H1 (cell line): ENCODE data around the gene OBSCN. TPM values are rescaled to one million over a fixed set of nuclear protein-coding genes. Genes with fewer than 3 reads are reported as not detected.

Source experiments
- CTCF ChIA-PET: fragments of 300-600 bp; sonication (Branson Sonifier 250); formaldehyde crosslinking; loops from one replicate; lab custom pipeline; 2021; ENCODE audit not compliant: partially characterized antibody; lab: Charles Lee
- POLR2A ChIA-PET: fragments of 300-600 bp; sonication (Branson Sonifier 250); formaldehyde crosslinking; loops from one replicate; lab custom pipeline; 2021; ENCODE audit warnings: inconsistent platforms; ENCODE audit not compliant: partially characterized antibody; lab: Charles Lee
- DNase-seq, 2 experiments: peaks; one replicate each; pipeline versions ENCODE4 v3.0.0 to v3.0.0-alpha.2; 2010 to 2022; ENCODE audit warnings: low spot score in 2 of 2, low read depth in 1 of 2, mixed read lengths in 1 of 2
- FAIRE-seq: peaks from 2 replicates; lab custom pipeline; 2011; peaks lifted over from hg19 to GRCh38; lab: Jason Lieb, UNC
- H2AFZ ChIP-seq: 2 replicates; pipeline ENCODE4 v1.8.1; 2012; ENCODE audit warnings: low read length, inconsistent platforms
- H2AK5ac ChIP-seq: 2 replicates; pipeline ENCODE4 v1.6.1; 2013; ENCODE audit warnings: low read depth, low read length
- H2BK120ac ChIP-seq: replicated peaks from 2 replicates; pipeline ENCODE3; 2013; ENCODE audit warnings: low read depth, low read length, inconsistent platforms
- H2BK12ac ChIP-seq: 2 replicates; pipeline ENCODE4 v1.6.1; 2013; ENCODE audit warnings: low read depth, low read length
- H2BK15ac ChIP-seq: 2 replicates; pipeline ENCODE4 v1.6.1; 2013; ENCODE audit warnings: low read length
- H2BK20ac ChIP-seq: 2 replicates; pipeline ENCODE4 v1.6.1; 2013; ENCODE audit warnings: low read length
- H2BK5ac ChIP-seq: 2 replicates; pipeline ENCODE4 v1.6.1; 2013; ENCODE audit warnings: low read depth, low read length
- H3K14ac ChIP-seq: 2 replicates; pipeline ENCODE4 v1.6.1; 2013; ENCODE audit warnings: inconsistent platforms; ENCODE audit not compliant: insufficient read length
- H3K18ac ChIP-seq: 2 replicates; pipeline ENCODE4 v1.6.1; 2013; ENCODE audit warnings: low read length; ENCODE audit errors: extremely low read depth
- H3K23ac ChIP-seq: 2 replicates; pipeline ENCODE4 v1.6.1; 2013; ENCODE audit warnings: inconsistent platforms; ENCODE audit not compliant: insufficient read length
- H3K23me2 ChIP-seq: 2 replicates; pipeline ENCODE4 v1.6.1; 2013; ENCODE audit warnings: low read depth, low read length
- H3K27ac ChIP-seq: 2 replicates; pipeline ENCODE4 v1.6.1; 2011; ENCODE audit warnings: low read depth, low read length, inconsistent platforms
- H3K27me3 ChIP-seq, 4 experiments: replicated peaks in 1 of 4; 1 replicate in 1 of 4; 2 replicates in 3 of 4; pipeline versions ENCODE4 v1.6.1 to v1.8.1; 2011 to 2013; ENCODE audit warnings: low read length in 3 of 4, mild to moderate bottlenecking in 3 of 4, inconsistent platforms in 2 of 4, mixed read lengths in 2 of 4, moderate library complexity in 1 of 4; ENCODE audit not compliant: control insufficient read depth in 3 of 4, insufficient read depth in 3 of 4; ENCODE audit errors: extremely low read depth in 1 of 4
- H3K36me3 ChIP-seq, 4 experiments: 2 replicates each; pipeline versions ENCODE4 v1.6.1 to v1.8.1; 2011 to 2013; ENCODE audit warnings: mild to moderate bottlenecking in 4 of 4, low read length in 3 of 4, moderate library complexity in 2 of 4, control low read depth in 1 of 4, inconsistent platforms in 1 of 4; ENCODE audit not compliant: insufficient read depth in 4 of 4, control insufficient read depth in 2 of 4
- H3K4ac ChIP-seq: replicated peaks from 2 replicates; pipeline ENCODE3; 2013; ENCODE audit warnings: low read length, low read depth, mixed read lengths, inconsistent platforms; ENCODE audit not compliant: insufficient read length
- H3K4me1 ChIP-seq, 4 experiments: replicated peaks in 1 of 4; 1 replicate in 1 of 4; 2 replicates in 3 of 4; pipeline versions ENCODE4 v1.6.1 to v1.8.1; 2011 to 2013; ENCODE audit warnings: low read length in 3 of 4, inconsistent platforms in 2 of 4, mixed read lengths in 1 of 4; ENCODE audit not compliant: insufficient read depth in 4 of 4, control insufficient read depth in 3 of 4
- H3K4me2 ChIP-seq, 2 experiments: 2 replicates each; pipeline versions ENCODE4 v1.6.1 to v1.8.1; 2011 to 2013; ENCODE audit warnings: low read depth in 2 of 2, low read length in 2 of 2, control low read depth in 1 of 2, inconsistent platforms in 1 of 2, mild to moderate bottlenecking in 1 of 2; ENCODE audit not compliant: insufficient read depth in 1 of 2
- H3K4me3 ChIP-seq, 4 experiments: fragments of 200-600, 300-600 bp in 1 of 4; sonication (generic), shearing (Covaris generic), sonication (Bioruptor Twin) in 1 of 4; 2 replicates each; pipeline versions ENCODE4 v1.5.1 to v1.8.1; 2011 to 2016; ENCODE audit warnings: low read length in 4 of 4, low read depth in 3 of 4, control low read depth in 2 of 4, inconsistent platforms in 2 of 4, mild to moderate bottlenecking in 2 of 4, mixed read lengths in 1 of 4, moderate library complexity in 1 of 4; ENCODE audit not compliant: insufficient read depth in 2 of 4; ENCODE audit errors: extremely low read depth in 1 of 4
- H3K56ac ChIP-seq: replicated peaks from 2 replicates; pipeline ENCODE3; 2013; ENCODE audit warnings: low read depth, mild to moderate bottlenecking, mixed read lengths, low read length, inconsistent platforms; ENCODE audit not compliant: insufficient read length
- H3K79me1 ChIP-seq: 2 replicates; pipeline ENCODE4 v1.6.1; 2013; ENCODE audit warnings: low read depth, low read length, control low read depth
- H3K79me2 ChIP-seq, 2 experiments: 2 replicates each; pipeline versions ENCODE4 v1.6.1 to v1.8.1; 2012 to 2013; ENCODE audit warnings: low read length in 2 of 2, mild to moderate bottlenecking in 2 of 2, inconsistent platforms in 1 of 2; ENCODE audit not compliant: insufficient read depth in 2 of 2, control insufficient read depth in 1 of 2
- H3K9ac ChIP-seq, 4 experiments: replicated peaks in 1 of 4; 1 replicate in 1 of 4; 2 replicates in 3 of 4; pipeline versions ENCODE4 v1.6.1 to v1.8.1; 2011 to 2013; ENCODE audit warnings: low read depth in 3 of 4, low read length in 3 of 4, control low read depth in 2 of 4, mild to moderate bottlenecking in 2 of 4, moderate library complexity in 2 of 4, inconsistent platforms in 1 of 4; ENCODE audit errors: extremely low read depth in 1 of 4
- H3K9me3 ChIP-seq, 2 experiments: 2 replicates each; pipeline versions ENCODE4 v1.6.1 to v1.8.1; 2012 to 2013; ENCODE audit warnings: mild to moderate bottlenecking in 2 of 2, moderate library complexity in 2 of 2, control low read depth in 1 of 2, inconsistent platforms in 1 of 2, low read depth in 1 of 2, low read length in 1 of 2, mixed read lengths in 1 of 2; ENCODE audit not compliant: insufficient read depth in 2 of 2
- H4K20me1 ChIP-seq, 2 experiments: replicated peaks in 1 of 2; 2 replicates each; pipeline versions ENCODE3 to v1.8.1; 2011 to 2013; ENCODE audit warnings: inconsistent platforms in 2 of 2, low read length in 2 of 2, mild to moderate bottlenecking in 1 of 2; ENCODE audit not compliant: insufficient read depth in 2 of 2, control insufficient read depth in 1 of 2
- H4K5ac ChIP-seq: 2 replicates; pipeline ENCODE4 v1.6.1; 2013; ENCODE audit warnings: low read length, low read depth, mixed read lengths, inconsistent platforms; ENCODE audit not compliant: insufficient read length
- H4K8ac ChIP-seq: 2 replicates; pipeline ENCODE4 v1.8.0; 2013; ENCODE audit warnings: mild to moderate bottlenecking, moderate library complexity, low read length, inconsistent platforms; ENCODE audit not compliant: insufficient read depth; ENCODE audit errors: extremely low read depth
- H4K91ac ChIP-seq: replicated peaks from 2 replicates; pipeline ENCODE3; 2013; ENCODE audit warnings: low read length, mixed read lengths, inconsistent platforms; ENCODE audit not compliant: insufficient read length
- ASH2L ChIP-seq: fragments of 200-600, 300-600 bp; sonication (generic); IDR thresholded peaks from one replicate; pipeline ENCODE4 v1.7.1; 2017; ENCODE audit warnings: low read length
- CHD1 ChIP-seq: IDR thresholded peaks from 2 replicates; pipeline ENCODE4 v1.6.1; 2012; ENCODE audit warnings: low read depth, low read length, improper control_type of control experiment
- CREB1 ChIP-seq: IDR thresholded peaks from 2 replicates; pipeline ENCODE4 v1.6.1; 2012; ENCODE audit warnings: inconsistent platforms
- GTF2F1 ChIP-seq: IDR thresholded peaks from 2 replicates; pipeline ENCODE4 v1.6.1; 2012; ENCODE audit warnings: low read depth, low read length, improper control_type of control experiment, borderline replicate concordance
- HDAC2 ChIP-seq, 2 experiments: fragments of 300-600 bp in 1 of 2; sonication (generic) in 1 of 2; IDR thresholded peaks; 2 replicates each; pipeline ENCODE4 v1.6.1; 2011 to 2012; ENCODE audit warnings: low read depth in 2 of 2, low read length in 2 of 2, mild to moderate bottlenecking in 2 of 2, moderate library complexity in 2 of 2, borderline replicate concordance in 1 of 2, inconsistent platforms in 1 of 2
- NANOG ChIP-seq: IDR thresholded peaks from 2 replicates; pipeline ENCODE4 v1.6.1; 2011; ENCODE audit warnings: low read length, low read depth, mild to moderate bottlenecking, inconsistent platforms; ENCODE audit not compliant: insufficient read depth, poor library complexity, severe bottlenecking
- SIN3A ChIP-seq, 2 experiments: IDR thresholded peaks in 1 of 2; conservative IDR thresholded peaks in 1 of 2; 2 replicates each; pipeline ENCODE4 v1.6.1; 2011 to 2012; ENCODE audit warnings: low read length in 2 of 2, improper control_type of control experiment in 1 of 2, low read depth in 1 of 2, mild to moderate bottlenecking in 1 of 2
- SIRT6 ChIP-seq: IDR thresholded peaks from one replicate; pipeline ENCODE4 v1.7.1; 2012; ENCODE audit warnings: low read length, inconsistent platforms
- SP4 ChIP-seq: IDR thresholded peaks from 2 replicates; pipeline ENCODE4 v1.6.1; 2012; ENCODE audit warnings: low read length, inconsistent platforms
- SRF ChIP-seq: IDR thresholded peaks from 2 replicates; pipeline ENCODE4 v1.6.1; 2011; ENCODE audit warnings: mild to moderate bottlenecking, low read depth, low read length, moderate library complexity
- YY1 ChIP-seq: IDR thresholded peaks from 2 replicates; pipeline ENCODE4 v1.6.1; 2011; ENCODE audit warnings: low read depth, mild to moderate bottlenecking, low read length
- WGBS, 2 experiments: shearing (Covaris generic) in 1 of 2; methylation state at CpG; one replicate each; pipeline versions ENCODE4 v1.1.6 to v1.1.7; 2013 to 2015; ENCODE audit warnings: low lambda C conversion rate in 2 of 2, mixed read lengths in 2 of 2, inconsistent platforms in 1 of 2, low coverage in 1 of 2, missing lambda C conversion rate in 1 of 2; ENCODE audit not compliant: insufficient replicate concordance in 2 of 2, insufficient coverage in 1 of 2, insufficient read length in 1 of 2; ENCODE audit errors: extremely low coverage in 1 of 2, missing lambda C conversion rate in 1 of 2; 5-methylcytosine and 5-hydroxymethylcytosine counted together
- polyA plus RNA-seq, 7 experiments: library from polyadenylated mRNA; depleted of rRNA in 3 of 7; stranded (reverse) in 5 of 7; unstranded in 2 of 7; fragments of >200 nt in 5 of 7; fragments of 200-250 nt in 2 of 7; gene quantifications; 1 replicate in 5 of 7; 2 replicates in 1 of 7; 4 replicates in 1 of 7; pipeline versions ENCODE4 v1.2.1 to v1.2.3, GENCODE V29; 2011 to 2013; ENCODE audit warnings: missing spikeins in 2 of 7, mixed read lengths in 2 of 7
- total RNA-seq: library from RNA; stranded (reverse); fragmentation: NEBNext Ultra II Directional; extraction: Animal tissue kit (Norgen Biotek cat#: 25700); gene quantifications from 2 replicates; pipeline ENCODE4 v1.2.1, GENCODE V29; 2021
- TF ChIP-seq, protein P1 (sequence below): IDR thresholded peaks from 2 replicates; pipeline ENCODE4 v1.6.1; 2011; ENCODE audit warnings: low read length, improper control_type of control experiment

OBSCN gene
- total and polyA plus RNA-seq, 2 of the 8 experiments (the other 6 are each of a cell fraction or from before 2014, with no cell fraction given), result 7.5 to 28.4 TPM

DNA sequence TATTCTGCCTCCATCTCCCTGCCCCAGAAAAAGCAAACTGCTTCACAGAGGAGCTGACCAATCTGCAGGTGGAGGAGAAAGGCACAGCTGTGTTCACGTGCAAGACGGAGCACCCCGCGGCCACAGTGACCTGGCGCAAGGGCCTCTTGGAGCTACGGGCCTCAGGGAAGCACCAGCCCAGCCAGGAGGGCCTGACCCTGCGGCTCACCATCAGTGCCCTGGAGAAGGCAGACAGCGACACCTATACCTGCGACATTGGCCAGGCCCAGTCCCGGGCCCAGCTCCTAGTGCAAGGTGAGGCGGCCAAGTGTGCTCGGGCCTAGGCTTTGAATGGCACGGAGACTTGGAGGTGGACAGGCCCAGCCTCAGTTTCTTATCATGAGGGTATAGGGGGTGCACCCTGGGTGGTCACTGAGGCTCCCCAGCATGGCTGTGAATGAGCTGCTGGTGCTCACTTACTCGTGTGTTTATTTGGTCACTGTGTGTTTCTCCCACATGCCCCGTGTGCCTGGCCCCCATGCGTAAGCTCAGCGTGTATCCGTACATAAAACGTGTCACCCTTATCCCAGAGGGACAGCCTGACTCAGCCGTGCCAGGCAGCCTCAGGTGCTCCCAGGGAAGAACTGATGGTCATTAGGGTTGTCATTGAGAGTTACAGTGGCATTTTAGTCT lies 75.8 kb downstream of the OBSCN start:
- no peak overlapping the region; the same call in 1 of the 2 replicates for H4K8ac ChIP-seq
- no peaks in the 10 kb centered on the region for H3K9me3 ChIP-seq
- no peak overlapping the region for H3K18ac ChIP-seq
- no peak overlapping the region for H3K4me3 ChIP-seq
- no peak overlapping the region for H3K23ac ChIP-seq
- no peaks in the 10 kb centered on the region for H3K79me2 ChIP-seq
- no peak overlapping the region for H3K9ac ChIP-seq
- H2BK12ac ChIP-seq, result no peak overlapping the region
- H2BK20ac ChIP-seq, result no peak overlapping the region
- FAIRE-seq (no peak), DNase-seq (no peak)
- peaks cover 6 to 7% of the 10 kb centered on the region in 2 experiments for H4K20me1 ChIP-seq
- H3K27ac ChIP-seq, result no peak overlapping the region
- H2AK5ac ChIP-seq, result no peak overlapping the region
- no peak overlapping the region for H4K91ac ChIP-seq
- peaks cover 7 to 20% (median 13%) of the 10 kb centered on the region in 4 experiments; a peak in 6 of 8 replicates for H3K36me3 ChIP-seq
- H3K4me2 ChIP-seq, result no peak overlapping the region
- no peak overlapping the region for H2BK5ac ChIP-seq
- TF ChIP-seq SP4 (no peak), NANOG (no peak), ASH2L (no peak), SRF (no peak), GTF2F1 (no peak), SIN3A (conservative IDR thresholded peaks at IDR 0.05 in 1 of 2, IDR thresholded peaks at IDR 0.05 in 1 of 2; ENCODE audit: low read depth in 1 of 2, low read length in 2 of 2) (no peak), CHD1 (no peak), CREB1 (no peak), SIRT6 (no peak), YY1 (no peak), HDAC2 (IDR thresholded peaks at IDR 0.05; ENCODE audit: borderline replicate concordance in 1 of 2, low read depth in 2 of 2, low read length in 2 of 2) (no peak)
- TF ChIP-seq, protein P1, sequence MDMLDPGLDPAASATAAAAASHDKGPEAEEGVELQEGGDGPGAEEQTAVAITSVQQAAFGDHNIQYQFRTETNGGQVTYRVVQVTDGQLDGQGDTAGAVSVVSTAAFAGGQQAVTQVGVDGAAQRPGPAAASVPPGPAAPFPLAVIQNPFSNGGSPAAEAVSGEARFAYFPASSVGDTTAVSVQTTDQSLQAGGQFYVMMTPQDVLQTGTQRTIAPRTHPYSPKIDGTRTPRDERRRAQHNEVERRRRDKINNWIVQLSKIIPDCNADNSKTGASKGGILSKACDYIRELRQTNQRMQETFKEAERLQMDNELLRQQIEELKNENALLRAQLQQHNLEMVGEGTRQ, result no peak
- H3K23me2 ChIP-seq, result no peaks in the 10 kb centered on the region
- H3K4me1 ChIP-seq, result no peaks in the 10 kb centered on the region
- H3K4ac ChIP-seq, result no peak overlapping the region
- CTCF ChIA-PET, result interaction anchor here (0.6 to 3.1 kb wide), 10 partner anchors 8 to 205 kb away, joined by 3 to 16 read pairs (median 4); no protein-coding TSS in a partner anchor
- H4K5ac ChIP-seq, result no peak overlapping the region
- H3K79me1 ChIP-seq, result no peaks in the 10 kb centered on the region
- 93% methylated on average over 18 of the region's 20 CpGs; no CpG with 5 or more reads in 1 of the 2 experiments for WGBS, 2 experiments
- no peak overlapping the region for H2BK120ac ChIP-seq
- no peak overlapping the region for H2AFZ ChIP-seq
- H2BK15ac ChIP-seq, result no peak overlapping the region
- no peaks in the 10 kb centered on the region for H3K27me3 ChIP-seq
- POLR2A ChIA-PET, result no interaction called here
- no peak overlapping the region for H3K56ac ChIP-seq
- no peak overlapping the region for H3K14ac ChIP-seq
